Epithelial cell of esophagus (primary cell): Measurements from ENCODE around the gene EPB41L1.

ENCODE experiments used
- DNase-seq: peaks from one replicate; pipeline ENCODE4 v3.0.0; 2010; ENCODE audit warnings: low read depth
- H3K4me3 ChIP-seq: 2 replicates; pipeline ENCODE4 v1.5.1; 2011; ENCODE audit warnings: mild to moderate bottlenecking, low read length, control low read depth
- CTCF ChIP-seq: IDR thresholded peaks from 2 replicates; pipeline ENCODE4 v1.5.1; 2011; ENCODE audit warnings: low read depth, mild to moderate bottlenecking, low read length, control low read depth, inconsistent platforms; ENCODE audit not compliant: insufficient read depth; ENCODE audit errors: missing control alignments

EPB41L1 gene

DNA sequence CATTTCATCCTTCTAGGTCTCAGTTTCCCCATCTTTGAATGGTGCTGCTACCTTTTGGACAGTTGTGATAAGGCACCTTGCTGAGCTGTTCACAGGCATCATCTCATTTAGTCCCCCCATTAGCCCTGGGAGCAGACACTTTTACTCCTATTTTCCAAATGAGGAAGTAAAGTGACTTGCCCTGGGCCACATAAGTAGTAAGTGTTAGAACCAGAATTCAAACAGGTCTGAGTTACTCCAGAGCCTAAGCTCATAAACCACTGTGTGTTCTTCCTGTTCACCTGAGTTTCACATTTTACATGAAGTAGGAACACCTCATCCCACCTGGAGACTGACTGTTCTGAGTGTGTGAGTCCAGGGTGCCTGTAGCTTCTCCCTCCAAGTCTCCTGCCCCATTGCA lies 43.5 kb upstream of the EPB41L1 start:
- TF ChIP-seq CTCF, result no peak
- no peak for DNase-seq
- H3K4me3 ChIP-seq, result no peak overlapping the region

- no peak for TF ChIP-seq CTCF
- no peak overlapping the region for H3K4me3 ChIP-seq
- peak; percentile 41 for DNase-seq
These were observed 42.4 kb upstream of the EPB41L1 start for GRCh38 chr20:36112112-36112511.

DNA sequence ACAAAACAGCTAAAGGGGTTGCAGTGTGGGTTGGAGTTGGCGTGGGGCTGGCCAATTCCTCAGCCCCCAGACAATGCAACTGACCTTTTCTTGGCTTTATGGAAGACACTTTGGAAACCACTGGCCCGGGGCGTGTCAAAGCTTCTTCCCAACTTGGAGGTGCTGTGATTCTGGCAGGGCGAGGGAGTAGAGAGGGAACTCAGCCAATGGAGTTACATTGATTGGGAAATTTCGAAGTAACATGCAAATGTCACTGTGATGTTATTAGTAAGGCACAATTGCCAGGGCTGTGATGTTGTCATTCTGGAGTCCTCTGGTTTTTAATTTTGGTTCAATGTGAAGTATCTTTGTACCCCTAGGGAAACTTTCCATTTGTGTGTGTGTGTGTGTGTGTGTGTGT lies 41.5 kb upstream of the EPB41L1 start:
- no peak overlapping the region for H3K4me3 ChIP-seq
- DNase-seq, result no peak
- no peak for TF ChIP-seq CTCF

DNA sequence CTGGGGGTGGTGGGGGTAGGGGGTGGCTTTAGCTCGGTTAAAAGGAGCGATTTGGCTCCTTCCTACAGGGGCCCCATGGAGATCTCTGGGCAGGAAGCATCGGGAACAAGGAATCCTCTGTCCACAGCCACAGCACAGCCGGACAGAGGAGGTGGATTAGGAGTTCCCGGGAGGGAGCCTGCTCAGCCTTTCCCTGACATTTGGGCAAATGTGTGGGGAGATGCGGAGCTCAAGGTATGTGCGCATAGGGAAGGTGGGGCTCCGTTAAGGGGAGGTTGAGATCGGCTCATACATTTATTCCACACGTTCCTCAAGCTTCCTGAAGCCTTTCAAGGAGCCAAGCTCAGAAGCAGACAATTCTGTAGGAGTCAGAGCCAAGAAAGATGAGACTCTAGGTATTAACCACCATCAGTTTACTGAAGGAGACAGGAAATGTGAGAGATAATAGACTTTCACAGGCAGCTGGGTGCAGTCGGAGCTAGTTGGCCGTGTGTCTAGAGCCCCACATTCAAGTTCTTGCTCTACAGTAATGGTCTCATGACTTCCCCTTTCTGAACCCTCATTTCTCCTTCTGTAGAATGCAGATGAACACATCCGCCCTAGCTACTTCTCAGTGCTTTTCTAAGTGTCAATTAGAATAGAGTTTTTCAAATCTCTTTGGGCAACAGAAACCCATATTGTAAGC lies 40.8 kb upstream of the EPB41L1 start:
- no peak overlapping the region for H3K4me3 ChIP-seq
- DNase-seq, result no peak
- no peak for TF ChIP-seq CTCF

- H3K4me3 ChIP-seq, result no peak overlapping the region
- TF ChIP-seq CTCF, result no peak
- no peak for DNase-seq
These were observed 39.8 kb upstream of the EPB41L1 start for GRCh38 chr20:36114707-36115106.

DNA sequence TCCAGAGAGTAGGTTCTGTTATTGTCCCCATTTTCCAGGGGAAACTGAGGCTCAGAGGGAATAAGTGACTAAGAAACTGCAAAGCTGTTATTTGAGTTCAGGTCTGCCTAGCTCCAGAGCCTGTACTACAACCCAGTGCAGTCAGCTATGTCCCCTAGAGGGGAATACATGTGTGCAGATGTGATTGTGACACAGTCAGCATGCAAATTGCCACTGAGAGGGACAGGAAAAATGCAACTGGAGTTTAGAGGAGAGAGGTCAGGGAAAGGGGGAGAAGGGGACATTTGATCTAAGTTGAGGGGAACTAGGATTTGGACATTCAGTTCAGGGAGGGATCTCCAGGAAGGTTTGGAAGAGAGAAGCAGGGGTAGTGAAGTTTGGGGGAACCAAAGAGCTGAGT lies 38.6 kb upstream of the EPB41L1 start:
- no peak overlapping the region for H3K4me3 ChIP-seq
- no peak for DNase-seq
- TF ChIP-seq CTCF, result no peak

DNA sequence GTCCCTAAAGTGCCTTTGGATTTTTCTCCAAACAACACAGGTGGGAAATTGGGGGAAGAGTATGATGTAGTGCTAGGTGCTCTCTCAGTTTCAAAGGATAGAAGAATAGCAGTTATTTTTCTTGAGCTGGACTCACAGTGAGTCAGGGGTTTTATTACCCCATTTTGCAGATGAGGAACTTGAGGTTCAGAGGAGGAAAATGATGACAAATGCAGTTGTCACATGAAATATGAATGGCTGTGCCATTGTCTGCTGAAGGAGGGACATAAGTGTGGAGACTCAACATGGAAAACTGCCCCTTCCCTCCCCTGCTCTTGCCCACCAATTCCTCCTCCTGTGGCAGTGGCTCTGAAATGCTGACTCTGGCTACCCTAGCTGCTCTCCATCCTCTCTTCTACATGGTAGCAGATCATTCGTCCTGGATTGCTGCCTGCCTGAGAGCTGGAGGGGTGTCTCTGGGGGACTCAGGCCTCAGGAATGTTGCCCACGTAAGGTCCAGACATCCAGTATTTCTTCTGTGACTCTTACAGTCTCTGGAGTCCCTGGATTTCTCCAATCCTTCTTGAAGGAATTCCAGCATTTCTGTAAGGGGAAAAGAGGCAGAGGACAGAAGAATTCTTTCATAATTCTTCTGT lies 37.6 kb upstream of the EPB41L1 start:
- DNase-seq, result peak; percentile 30
- no peak overlapping the region for H3K4me3 ChIP-seq
- no peak for TF ChIP-seq CTCF
